HG03520 (cell line): ENCODE data around the gene CDC34.

ENCODE experiments used
- ATAC-seq: cut with Tn5 transposase; IDR thresholded peaks from one replicate; pipeline ENCODE4 v1.9.1; 2021; ENCODE audit warnings: mild to moderate bottlenecking, moderate library complexity; ENCODE audit not compliant: unreplicated experiment

CDC34 gene

DNA sequence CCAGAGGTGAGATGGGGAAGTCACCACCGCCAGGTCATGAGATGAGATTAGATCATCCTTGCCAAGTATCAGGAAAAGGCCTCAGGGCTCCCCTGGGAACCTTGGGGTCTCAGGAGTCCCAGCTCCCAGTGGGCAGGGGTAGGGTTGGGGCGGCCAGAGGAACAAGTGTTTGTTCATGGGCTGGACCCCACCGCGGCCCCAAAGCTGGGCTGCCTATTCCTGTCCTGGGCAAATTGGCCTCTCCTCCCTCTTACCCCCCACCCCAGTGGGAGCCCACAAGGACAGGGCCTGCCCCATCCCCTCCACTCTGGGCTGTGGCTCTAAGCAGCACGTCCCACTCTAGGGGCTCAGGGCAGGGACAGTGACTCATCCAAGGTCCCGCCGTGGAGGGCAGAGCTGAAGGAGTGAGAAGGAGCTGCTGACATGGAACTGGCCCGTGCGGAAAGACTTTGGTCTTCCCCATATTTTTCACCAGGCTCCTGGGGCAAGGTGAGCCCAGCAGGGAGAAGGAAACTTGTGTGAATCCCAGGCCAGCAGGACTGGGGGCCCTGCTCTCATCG lies 54.1 kb downstream of the CDC34 start:
- ATAC-seq, result no peak

DNA sequence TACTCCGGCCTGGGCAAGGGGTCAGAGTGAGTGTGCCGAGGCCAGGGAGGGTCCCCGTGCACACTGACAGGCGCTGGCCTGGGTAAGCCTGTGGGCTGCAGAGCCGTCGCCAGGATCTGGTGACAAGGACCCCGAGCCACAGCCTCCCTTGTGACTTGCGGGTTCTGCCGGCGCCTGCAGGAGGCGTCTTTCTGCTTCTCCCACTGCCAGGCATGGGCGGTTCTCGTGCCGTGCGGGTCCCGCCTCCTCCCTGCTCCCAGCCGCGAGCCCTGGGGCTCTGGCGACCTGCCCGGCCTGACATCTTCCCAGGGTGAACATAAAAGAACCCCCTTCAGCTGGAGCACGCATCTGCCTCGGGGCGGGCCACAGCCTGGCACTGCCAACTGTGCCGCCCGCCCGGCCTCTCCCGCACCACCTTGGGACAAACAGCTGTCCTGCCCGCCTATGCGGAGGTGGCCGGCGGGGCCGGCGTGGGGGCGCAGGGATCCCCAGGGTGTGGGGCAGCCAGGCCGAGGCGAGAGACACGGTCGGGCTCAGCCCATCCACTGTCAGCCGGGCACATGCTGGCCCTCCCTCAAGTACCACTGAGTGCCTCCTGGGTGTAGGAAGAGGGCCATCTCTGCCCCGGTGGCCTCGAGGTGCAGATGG lies 56.7 kb downstream of the CDC34 start:
- no peak for ATAC-seq

DNA sequence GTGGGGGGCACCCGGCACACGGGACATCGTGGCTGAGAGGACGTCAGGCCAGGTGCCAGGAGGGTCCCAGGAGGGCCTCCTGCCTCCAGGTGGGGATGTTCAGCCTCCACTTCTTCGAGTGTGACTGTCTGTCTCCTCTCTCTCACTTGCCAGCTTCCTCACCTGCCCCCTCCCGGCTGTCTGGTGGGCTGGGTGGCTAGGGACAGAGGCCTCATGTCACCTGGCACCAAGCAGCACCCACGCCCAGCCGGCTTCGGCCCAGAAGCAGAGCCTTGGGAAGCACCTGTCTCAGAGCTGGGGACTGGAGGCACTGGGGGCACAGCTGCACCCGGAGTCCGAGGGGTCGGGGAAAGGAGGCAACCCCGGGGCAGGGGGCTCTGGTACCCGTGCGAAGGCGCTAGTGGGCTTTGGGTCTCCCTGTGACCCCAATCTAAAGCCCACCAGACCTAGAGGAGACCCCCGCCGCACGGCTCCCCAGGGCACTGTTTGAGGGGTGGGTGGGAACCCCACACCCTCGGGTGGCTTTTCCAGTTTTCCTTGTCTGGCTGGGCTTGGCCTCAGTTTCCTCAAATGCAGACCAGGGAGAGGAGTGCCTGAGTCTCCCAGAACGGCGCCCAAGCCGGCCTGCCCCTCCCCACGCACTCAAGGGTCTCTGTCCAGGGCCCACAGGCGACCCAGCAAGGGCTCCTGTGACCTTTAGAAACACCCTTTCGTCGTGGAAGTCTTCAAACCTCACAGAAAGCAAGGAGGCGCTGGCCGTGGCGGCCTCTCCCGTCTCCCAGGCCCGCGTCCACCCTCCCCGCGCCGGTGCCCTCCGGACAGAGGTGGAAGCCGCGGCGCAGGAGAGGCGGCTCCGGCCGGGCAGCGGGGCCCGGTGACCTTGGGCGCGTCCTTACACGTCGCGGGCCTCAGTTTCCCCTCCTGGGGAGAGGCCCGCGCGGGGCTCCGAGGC lies 57.5 kb downstream of the CDC34 start:
- ATAC-seq, result no peak

DNA sequence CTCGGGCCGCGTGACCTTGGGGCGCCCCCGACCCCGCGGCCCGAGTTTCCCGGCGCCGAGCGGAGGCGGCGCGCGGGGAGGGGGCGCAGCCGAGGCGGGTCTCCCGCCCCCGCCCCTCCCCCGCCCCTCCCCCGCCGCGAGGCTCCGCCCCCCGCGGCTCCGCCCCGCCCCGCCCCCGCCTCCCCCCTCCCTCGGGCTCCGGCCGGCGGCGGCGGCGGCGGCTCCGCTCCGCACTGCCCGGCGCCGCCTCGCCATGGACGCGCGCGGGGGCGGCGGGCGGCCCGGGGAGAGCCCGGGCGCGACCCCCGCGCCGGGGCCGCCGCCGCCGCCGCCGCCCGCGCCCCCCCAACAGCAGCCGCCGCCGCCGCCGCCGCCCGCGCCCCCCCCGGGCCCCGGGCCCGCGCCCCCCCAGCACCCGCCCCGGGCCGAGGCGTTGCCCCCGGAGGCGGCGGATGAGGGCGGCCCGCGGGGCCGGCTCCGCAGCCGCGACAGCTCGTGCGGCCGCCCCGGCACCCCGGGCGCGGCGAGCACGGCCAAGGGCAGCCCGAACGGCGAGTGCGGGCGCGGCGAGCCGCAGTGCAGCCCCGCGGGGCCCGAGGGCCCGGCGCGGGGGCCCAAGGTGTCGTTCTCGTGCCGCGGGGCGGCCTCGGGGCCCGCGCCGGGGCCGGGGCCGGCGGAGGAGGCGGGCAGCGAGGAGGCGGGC lies 58.3 kb downstream of the CDC34 start, which contains the start of gene HCN2:
HCN2 (plus strand) TSS at position 189 of the 703 bp plus-strand sequence; CDS start at position 254, 65 bp downstream.
- no peak for ATAC-seq

DNA sequence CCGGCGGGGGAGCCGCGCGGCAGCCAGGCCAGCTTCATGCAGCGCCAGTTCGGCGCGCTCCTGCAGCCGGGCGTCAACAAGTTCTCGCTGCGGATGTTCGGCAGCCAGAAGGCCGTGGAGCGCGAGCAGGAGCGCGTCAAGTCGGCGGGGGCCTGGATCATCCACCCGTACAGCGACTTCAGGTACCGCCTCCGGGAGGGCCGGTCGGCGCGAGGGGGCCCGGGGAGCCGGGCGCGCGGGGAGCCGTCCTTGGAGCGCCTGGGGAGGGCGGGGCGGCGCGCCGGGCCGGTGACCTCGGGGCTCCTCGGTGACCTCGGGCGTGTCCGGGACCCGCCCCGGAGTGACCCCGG lies 58.8 kb downstream of the CDC34 start:
- no peak for ATAC-seq

DNA sequence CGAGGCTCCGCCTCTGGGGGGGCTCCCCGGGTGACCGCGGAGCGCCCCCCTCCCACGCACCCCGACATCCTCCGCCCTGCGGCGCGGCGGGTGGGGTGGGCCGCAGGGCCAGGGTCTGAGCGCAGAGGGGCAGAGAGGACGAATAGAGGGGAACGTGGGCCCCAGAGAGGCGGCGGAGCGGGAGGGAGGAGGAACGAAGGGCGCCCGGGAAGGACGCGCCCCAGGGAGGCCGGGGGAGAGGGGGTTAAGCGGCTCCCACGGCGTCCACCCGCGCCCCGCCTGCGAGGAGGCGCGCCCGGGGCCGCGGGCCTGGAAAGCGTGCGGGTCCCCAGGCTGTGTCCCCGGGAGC lies 59.2 kb downstream of the CDC34 start:
- ATAC-seq, result no peak

- ATAC-seq, result no peak
Measured at GRCh38 chr19:591099-591958, 59.8 kb downstream of the CDC34 start.
